ENCODE results near the gene TBX3. TPM values are rescaled to one million over a fixed set of nuclear protein-coding genes. Genes with fewer than 3 reads are reported as not detected.
"Not testable (repeated sequence)": the region's sequence is repeated elsewhere in the genome, so short reads cannot be mapped to it uniquely, and the experiment has no call there.

The TBX3 gene
- total RNA-seq, 1 donor from 2014 or later = 16.7 TPM

DNA sequence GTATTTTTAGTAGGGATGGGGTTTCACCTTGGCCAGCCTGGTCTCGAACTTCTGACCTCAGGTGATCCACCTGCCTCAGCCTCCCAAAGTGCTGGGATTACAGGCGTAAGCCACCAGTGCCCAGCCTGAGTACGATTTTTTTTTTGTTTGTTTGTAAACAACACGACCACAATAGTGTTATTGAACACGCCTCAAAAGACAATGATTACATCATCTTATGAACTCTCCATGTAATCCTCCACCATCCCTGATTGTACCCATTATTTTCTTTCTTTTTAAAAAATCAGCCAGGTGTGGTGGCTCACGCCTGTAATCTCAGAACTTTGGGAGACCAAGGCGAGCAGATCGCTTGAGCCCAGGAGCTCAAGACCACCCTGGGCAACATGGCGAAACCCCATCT is 25.1 kb upstream of the TBX3 start:
- Histone ChIP-seq H3K27me3 (ENCODE audit: control insufficient read depth in 3 of 3, insufficient read depth in 3 of 3, low read length in 3 of 3) (peaks cover 31 to 40% (median 32%) of the 10 kb centered on the region in 3 donors), H3K9me3 (ENCODE audit: control insufficient read depth in 3 of 3, low read length in 3 of 3) (peaks cover 0 to 3% (median 0%) of the 10 kb centered on the region in 3 donors), H3K9ac (ENCODE audit: low read depth in 1 of 3, low read length in 3 of 3) (no peak overlapping the region), H3K36me3 (ENCODE audit: control insufficient read depth in 3 of 3, insufficient read depth in 3 of 3, low read length in 3 of 3) (no peaks in the 10 kb centered on the region), H3K4me1 (ENCODE audit: control insufficient read depth in 3 of 3, insufficient read depth in 3 of 3, low read length in 3 of 3) (no peaks in the 10 kb centered on the region), H3K27ac (ENCODE audit: low read depth, low read length) (no peak overlapping the region), H3K4me3 (ENCODE audit: low read length in 3 of 3) (no peak overlapping the region)

GRCh38 chr12:114708598-114708997 is 24.6 kb upstream of the TBX3 start:
- peaks cover 33 to 42% (median 35%) of the 10 kb centered on the region in 3 donors for H3K27me3 ChIP-seq (ENCODE audit: control insufficient read depth in 3 of 3, insufficient read depth in 3 of 3, low read length in 3 of 3)
- not testable (repeated sequence) for H3K4me3 ChIP-seq (ENCODE audit: low read length in 3 of 3)

DNA sequence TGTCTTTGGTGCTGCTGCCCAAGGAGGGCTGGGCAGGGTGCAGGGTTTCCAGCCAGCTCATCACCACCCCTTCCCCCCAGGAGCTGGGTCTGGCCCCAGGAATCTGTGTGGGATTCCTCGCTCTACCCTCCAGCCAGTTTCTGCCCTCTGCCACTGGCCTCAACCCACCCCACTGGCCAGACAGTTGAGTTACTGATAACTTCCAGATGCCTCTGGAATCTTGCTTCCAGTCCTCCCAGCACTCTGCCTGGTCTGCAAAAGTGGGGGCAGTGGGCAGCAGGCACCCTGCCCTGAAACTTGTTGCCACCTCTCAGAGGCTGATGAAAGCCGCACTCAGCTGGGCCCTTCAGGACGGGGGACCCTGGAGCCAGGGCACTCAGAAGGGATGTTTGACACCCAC is 20.1 kb upstream of the TBX3 start:
- Histone ChIP-seq H3K36me3 (ENCODE audit: control insufficient read depth in 3 of 3, insufficient read depth in 3 of 3, low read length in 3 of 3) (no peaks in the 10 kb centered on the region), H3K9ac (ENCODE audit: low read depth in 1 of 3, low read length in 3 of 3) (no peak overlapping the region), H3K9me3 (ENCODE audit: control insufficient read depth in 3 of 3, low read length in 3 of 3) (no peaks in the 10 kb centered on the region), H3K27ac (ENCODE audit: low read depth, low read length) (no peak overlapping the region), H3K4me3 (ENCODE audit: low read length in 3 of 3) (no peak overlapping the region), H3K27me3 (ENCODE audit: control insufficient read depth in 3 of 3, insufficient read depth in 3 of 3, low read length in 3 of 3) (peaks cover 48 to 58% (median 57%) of the 10 kb centered on the region in 3 donors), H3K4me1 (ENCODE audit: control insufficient read depth in 3 of 3, insufficient read depth in 3 of 3, low read length in 3 of 3) (peaks cover 2 to 5% (median 4%) of the 10 kb centered on the region in 3 donors)

More at GRCh38 chr12:114708598-114708997, 24.6 kb upstream of the TBX3 start:
- H3K36me3 ChIP-seq (ENCODE audit: control insufficient read depth in 3 of 3, insufficient read depth in 3 of 3, low read length in 3 of 3); H3K9ac ChIP-seq (ENCODE audit: low read depth in 1 of 3, low read length in 3 of 3); H3K9me3 ChIP-seq (ENCODE audit: control insufficient read depth in 3 of 3, low read length in 3 of 3); H3K27ac ChIP-seq (ENCODE audit: low read depth, low read length); H3K4me1 ChIP-seq (ENCODE audit: control insufficient read depth in 3 of 3, insufficient read depth in 3 of 3, low read length in 3 of 3): not testable (repeated sequence)

DNA sequence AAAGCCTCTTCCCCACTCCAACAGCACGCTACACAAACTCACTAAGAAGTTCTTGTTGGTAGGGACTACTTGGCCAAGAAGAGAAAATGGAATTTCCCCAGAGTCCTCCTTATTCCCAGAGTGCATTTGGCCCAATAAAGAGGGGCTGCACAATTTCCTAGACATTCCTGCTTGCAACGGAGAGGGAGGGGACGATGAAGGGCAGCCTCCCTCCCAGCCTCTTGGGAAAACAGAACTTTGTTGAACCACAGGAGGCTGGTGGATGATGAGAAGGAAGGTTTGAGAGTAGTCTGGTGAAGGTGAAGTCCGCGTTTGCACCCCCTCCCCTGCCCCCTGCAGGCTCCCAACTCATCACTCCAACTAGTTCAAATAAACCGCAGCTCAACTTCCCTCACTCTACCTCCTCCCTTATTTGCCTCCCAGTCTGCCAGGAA is 19.1 kb upstream of the TBX3 start:
- H3K9ac ChIP-seq (ENCODE audit: low read depth in 1 of 3, low read length in 3 of 3) = no peak overlapping the region
- no peaks in the 10 kb centered on the region for H3K9me3 ChIP-seq (ENCODE audit: control insufficient read depth in 3 of 3, low read length in 3 of 3)
- H3K27ac ChIP-seq (ENCODE audit: low read depth, low read length) = no peak overlapping the region
- no peaks in the 10 kb centered on the region for H3K36me3 ChIP-seq (ENCODE audit: control insufficient read depth in 3 of 3, insufficient read depth in 3 of 3, low read length in 3 of 3)
- H3K4me1 ChIP-seq (ENCODE audit: control insufficient read depth in 3 of 3, insufficient read depth in 3 of 3, low read length in 3 of 3) = peaks cover 7 to 11% (median 8%) of the 10 kb centered on the region in 3 donors
- peaks cover 58 to 64% (median 60%) of the 10 kb centered on the region in 3 donors for H3K27me3 ChIP-seq (ENCODE audit: control insufficient read depth in 3 of 3, insufficient read depth in 3 of 3, low read length in 3 of 3)
- H3K4me3 ChIP-seq (ENCODE audit: low read length in 3 of 3) = no peak overlapping the region

GRCh38 chr12:114702462-114702861 is 18.5 kb upstream of the TBX3 start:
- H3K9me3 ChIP-seq (ENCODE audit: control insufficient read depth in 3 of 3, low read length in 3 of 3) = no peaks in the 10 kb centered on the region
- no peak overlapping the region for H3K4me3 ChIP-seq (ENCODE audit: low read length in 3 of 3)
- H3K36me3 ChIP-seq (ENCODE audit: control insufficient read depth in 3 of 3, insufficient read depth in 3 of 3, low read length in 3 of 3) = no peaks in the 10 kb centered on the region
- no peak overlapping the region for H3K27ac ChIP-seq (ENCODE audit: low read depth, low read length)
- H3K27me3 ChIP-seq (ENCODE audit: control insufficient read depth in 3 of 3, insufficient read depth in 3 of 3, low read length in 3 of 3) = peaks cover 64 to 70% (median 66%) of the 10 kb centered on the region in 3 donors
- peaks cover 10 to 13% (median 13%) of the 10 kb centered on the region in 3 donors for H3K4me1 ChIP-seq (ENCODE audit: control insufficient read depth in 3 of 3, insufficient read depth in 3 of 3, low read length in 3 of 3)
- no peak overlapping the region for H3K9ac ChIP-seq (ENCODE audit: low read depth in 1 of 3, low read length in 3 of 3)

DNA sequence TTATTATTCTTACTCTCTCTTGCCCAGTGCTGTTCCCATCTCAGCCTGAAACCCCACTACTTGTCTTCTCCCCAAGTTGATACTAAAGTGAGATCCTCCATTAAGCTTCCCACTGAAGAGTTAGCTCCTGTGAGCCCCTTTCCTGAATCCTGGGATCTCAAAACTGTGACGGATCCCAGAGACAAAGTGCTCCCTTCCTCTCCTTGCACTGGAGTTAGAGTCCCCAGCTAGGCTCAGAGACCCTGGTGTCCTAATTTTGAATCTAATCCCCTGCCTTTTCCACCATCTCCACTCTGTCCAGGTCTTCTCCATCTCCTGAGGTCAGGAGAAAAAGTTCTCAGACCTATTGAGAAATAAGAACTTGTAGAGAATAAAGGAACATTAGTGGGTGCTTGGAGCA is 17.6 kb upstream of the TBX3 start:
- Histone ChIP-seq H3K4me1 (ENCODE audit: control insufficient read depth in 3 of 3, insufficient read depth in 3 of 3, low read length in 3 of 3) (peaks cover 10 to 13% (median 13%) of the 10 kb centered on the region in 3 donors), H3K9ac (ENCODE audit: low read depth in 1 of 3, low read length in 3 of 3) (no peak overlapping the region), H3K9me3 (ENCODE audit: control insufficient read depth in 3 of 3, low read length in 3 of 3) (no peaks in the 10 kb centered on the region), H3K4me3 (ENCODE audit: low read length in 3 of 3) (no peak overlapping the region), H3K36me3 (ENCODE audit: control insufficient read depth in 3 of 3, insufficient read depth in 3 of 3, low read length in 3 of 3) (no peaks in the 10 kb centered on the region), H3K27me3 (ENCODE audit: control insufficient read depth in 3 of 3, insufficient read depth in 3 of 3, low read length in 3 of 3) (peaks cover 73 to 79% (median 75%) of the 10 kb centered on the region in 3 donors), H3K27ac (ENCODE audit: low read depth, low read length) (no peak overlapping the region)

- Histone ChIP-seq H3K9ac (ENCODE audit: low read depth in 1 of 3, low read length in 3 of 3) (no peak overlapping the region), H3K36me3 (ENCODE audit: control insufficient read depth in 3 of 3, insufficient read depth in 3 of 3, low read length in 3 of 3) (no peaks in the 10 kb centered on the region), H3K4me3 (ENCODE audit: low read length in 3 of 3) (no peak overlapping the region), H3K4me1 (ENCODE audit: control insufficient read depth in 3 of 3, insufficient read depth in 3 of 3, low read length in 3 of 3) (peaks cover 10 to 13% (median 13%) of the 10 kb centered on the region in 3 donors), H3K9me3 (ENCODE audit: control insufficient read depth in 3 of 3, low read length in 3 of 3) (no peaks in the 10 kb centered on the region), H3K27me3 (ENCODE audit: control insufficient read depth in 3 of 3, insufficient read depth in 3 of 3, low read length in 3 of 3) (peaks cover 78 to 84% (median 80%) of the 10 kb centered on the region in 3 donors), H3K27ac (ENCODE audit: low read depth, low read length) (no peak overlapping the region)
Observed at GRCh38 chr12:114701104-114701414, 17.1 kb upstream of the TBX3 start.

- Histone ChIP-seq H3K27ac (ENCODE audit: low read depth, low read length) (no peak overlapping the region), H3K27me3 (ENCODE audit: control insufficient read depth in 3 of 3, insufficient read depth in 3 of 3, low read length in 3 of 3) (peaks cover 83 to 89% (median 83%) of the 10 kb centered on the region in 3 donors)
Observed at GRCh38 chr12:114700392-114701103, 16.6 kb upstream of the TBX3 start.

DNA sequence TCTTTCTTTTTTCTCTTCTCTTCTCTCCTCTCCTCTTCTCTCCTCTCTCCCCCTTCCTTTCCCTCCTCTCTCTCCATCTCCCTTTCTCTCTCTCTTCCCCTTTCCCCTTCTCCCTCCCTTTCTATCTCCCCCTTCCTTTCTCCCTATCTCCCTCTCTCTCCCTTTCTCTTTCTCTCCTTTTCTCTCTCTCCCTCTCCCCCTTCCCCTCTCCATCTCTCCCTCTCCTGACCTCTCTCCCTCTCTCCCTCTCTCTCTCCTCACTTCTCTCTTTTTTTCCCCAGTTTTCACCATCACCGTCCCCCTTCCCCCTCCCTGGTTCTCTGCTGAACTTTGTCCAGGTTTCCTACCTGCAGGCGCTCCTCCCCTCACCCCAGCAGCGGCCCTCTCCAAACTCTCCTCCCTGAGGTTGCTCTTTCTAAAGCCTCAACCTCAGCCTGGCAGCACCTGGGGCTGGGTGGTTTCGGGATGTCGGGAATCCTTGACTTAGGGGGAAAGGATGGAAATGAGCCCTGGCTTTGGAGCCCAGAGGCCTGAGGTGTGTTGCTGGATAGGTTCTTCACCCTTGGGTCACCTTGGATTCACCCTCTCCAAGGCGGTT is 14.7 kb upstream of the TBX3 start:
- H3K27me3 ChIP-seq (ENCODE audit: control insufficient read depth in 3 of 3, insufficient read depth in 3 of 3, low read length in 3 of 3) = peaks cover 92 to 95% (median 94%) of the 10 kb centered on the region in 3 donors
- no peak overlapping the region for H3K4me3 ChIP-seq (ENCODE audit: low read length in 3 of 3)
- peaks cover 10 to 13% (median 13%) of the 10 kb centered on the region in 3 donors for H3K4me1 ChIP-seq (ENCODE audit: control insufficient read depth in 3 of 3, insufficient read depth in 3 of 3, low read length in 3 of 3)
- H3K27ac ChIP-seq (ENCODE audit: low read depth, low read length) = no peak overlapping the region
- H3K9me3 ChIP-seq (ENCODE audit: control insufficient read depth in 3 of 3, low read length in 3 of 3) = no peaks in the 10 kb centered on the region
- no peak overlapping the region for H3K9ac ChIP-seq (ENCODE audit: low read depth in 1 of 3, low read length in 3 of 3)
- H3K36me3 ChIP-seq (ENCODE audit: control insufficient read depth in 3 of 3, insufficient read depth in 3 of 3, low read length in 3 of 3) = no peaks in the 10 kb centered on the region

More at GRCh38 chr12:114700392-114701103, 16.6 kb upstream of the TBX3 start:
- Histone ChIP-seq H3K9me3 (ENCODE audit: control insufficient read depth in 3 of 3, low read length in 3 of 3) (no peaks in the 10 kb centered on the region), H3K4me1 (ENCODE audit: control insufficient read depth in 3 of 3, insufficient read depth in 3 of 3, low read length in 3 of 3) (peaks cover 10 to 13% (median 13%) of the 10 kb centered on the region in 3 donors), H3K36me3 (ENCODE audit: control insufficient read depth in 3 of 3, insufficient read depth in 3 of 3, low read length in 3 of 3) (no peaks in the 10 kb centered on the region), H3K4me3 (ENCODE audit: low read length in 3 of 3) (no peak overlapping the region), H3K9ac (ENCODE audit: low read depth in 1 of 3, low read length in 3 of 3) (no peak overlapping the region)
